GM21786 (cell line): ENCODE results near the gene FGF8.
A peak's percentile ranks its signal among the peaks of the same experiment; 100 is the strongest.
"Not testable (repeated sequence)": the region's sequence is repeated elsewhere in the genome, so short reads cannot be mapped to it uniquely, and the experiment has no call there.

Source experiments
- ATAC-seq: cut with Tn5 transposase; IDR thresholded peaks from one replicate; pipeline ENCODE4 v1.9.1; 2021; ENCODE audit not compliant: unreplicated experiment

FGF8 gene, protein sequence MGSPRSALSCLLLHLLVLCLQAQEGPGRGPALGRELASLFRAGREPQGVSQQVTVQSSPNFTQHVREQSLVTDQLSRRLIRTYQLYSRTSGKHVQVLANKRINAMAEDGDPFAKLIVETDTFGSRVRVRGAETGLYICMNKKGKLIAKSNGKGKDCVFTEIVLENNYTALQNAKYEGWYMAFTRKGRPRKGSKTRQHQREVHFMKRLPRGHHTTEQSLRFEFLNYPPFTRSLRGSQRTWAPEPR

DNA sequence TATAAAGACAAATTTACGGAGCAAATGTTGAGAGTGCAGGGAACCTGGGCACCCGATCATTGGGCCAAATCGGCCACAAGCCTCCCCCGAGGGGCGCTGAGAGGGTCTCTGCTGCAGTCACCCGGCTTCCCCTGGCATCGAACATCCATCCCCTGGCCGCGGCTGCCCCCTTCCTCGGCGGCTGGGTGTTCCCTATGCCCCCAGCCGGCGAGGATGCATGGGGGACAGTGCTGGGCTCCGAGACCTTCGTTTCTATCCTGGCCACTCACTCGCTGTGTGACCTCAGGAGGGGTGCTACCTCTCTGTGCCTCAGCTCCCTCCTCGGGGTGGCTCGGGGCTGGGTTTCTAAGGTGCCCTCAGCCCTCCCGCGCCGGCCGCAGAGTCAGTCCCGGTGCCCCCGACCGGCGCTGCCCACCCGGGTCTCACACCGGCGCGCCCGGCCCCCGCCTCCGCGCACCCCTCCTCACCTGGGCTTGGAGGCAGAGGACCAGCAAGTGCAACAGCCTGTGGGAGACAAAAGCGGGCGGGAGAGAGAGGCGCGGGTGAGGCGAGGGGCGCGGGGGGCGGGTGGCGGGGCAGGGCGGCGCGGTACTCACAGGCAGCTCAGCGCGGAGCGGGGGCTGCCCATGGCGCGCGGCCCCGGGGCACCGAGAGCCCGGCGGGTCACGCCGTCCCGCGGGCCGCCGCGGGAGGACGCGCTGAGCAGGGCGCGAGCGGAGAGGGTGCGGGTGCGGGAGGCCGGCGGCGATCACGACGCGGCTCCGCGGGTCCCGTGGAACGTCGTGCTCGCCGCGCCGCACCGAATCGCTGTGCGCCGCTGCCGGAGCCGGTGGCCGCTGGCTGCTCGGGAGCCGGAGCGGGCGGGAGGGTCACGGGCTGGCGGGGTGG, at the start of gene FGF8:
Gene FGF8 (minus strand): TSS at position 842 of the 888 bp plus-strand sequence. CDS start 214 bp downstream, at position 628.
- ATAC-seq, result no peak

- no peak for ATAC-seq
Observed at GRCh38 chr10:101824736-101825135, 48.8 kb upstream of the FGF8 start.

DNA sequence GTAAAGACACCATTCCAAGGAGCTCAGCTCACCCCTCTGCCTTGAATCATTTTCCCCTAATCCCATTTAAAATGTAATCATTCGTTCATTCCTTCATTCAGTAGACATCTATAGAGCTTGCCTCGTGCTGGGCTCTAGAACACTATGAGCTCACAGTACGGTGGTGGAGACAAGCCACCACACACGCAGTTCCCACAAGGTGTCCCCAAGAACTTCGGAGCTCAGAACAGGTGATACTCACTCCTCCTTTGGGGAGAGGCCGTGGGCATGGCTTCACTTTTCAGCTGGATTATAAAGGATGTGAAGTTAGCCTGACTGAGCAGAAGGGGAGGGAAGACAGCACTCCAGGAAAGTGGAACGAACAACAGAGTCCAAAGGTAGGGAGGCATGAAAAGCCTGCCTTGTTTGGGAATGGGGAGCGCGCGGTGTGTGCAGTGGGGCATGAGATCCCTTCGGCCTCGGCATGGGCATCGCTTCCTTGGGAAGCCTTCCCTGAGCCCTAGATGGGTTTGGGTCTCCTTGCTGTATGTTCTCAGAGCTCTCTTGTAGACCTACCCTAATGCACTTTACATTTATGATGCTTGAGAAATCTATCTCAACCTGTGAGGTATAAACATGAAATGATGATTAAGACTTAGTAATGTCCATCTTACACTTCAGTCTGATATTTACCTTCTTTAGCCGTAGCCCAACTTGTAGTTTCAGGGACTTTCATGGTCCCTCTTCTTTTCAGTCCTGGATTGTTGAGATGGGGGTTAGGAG, 43.1 kb upstream of the FGF8 start:
- ATAC-seq, result peak; percentile 19

GRCh38 chr10:101818119-101818871, 42.4 kb upstream of the FGF8 start, which contains the start of gene OGA:
OGA (minus strand) TSS chr10:101818444; CDS start chr10:101818022, 422 bp downstream.
- ATAC-seq, result peak; percentile 87

GRCh38 chr10:101817337-101818118, 41.6 kb upstream of the FGF8 start:
- ATAC-seq, result no peak

- no peak for ATAC-seq
Observed at GRCh38 chr10:101816913-101817336, 41.0 kb upstream of the FGF8 start.

DNA sequence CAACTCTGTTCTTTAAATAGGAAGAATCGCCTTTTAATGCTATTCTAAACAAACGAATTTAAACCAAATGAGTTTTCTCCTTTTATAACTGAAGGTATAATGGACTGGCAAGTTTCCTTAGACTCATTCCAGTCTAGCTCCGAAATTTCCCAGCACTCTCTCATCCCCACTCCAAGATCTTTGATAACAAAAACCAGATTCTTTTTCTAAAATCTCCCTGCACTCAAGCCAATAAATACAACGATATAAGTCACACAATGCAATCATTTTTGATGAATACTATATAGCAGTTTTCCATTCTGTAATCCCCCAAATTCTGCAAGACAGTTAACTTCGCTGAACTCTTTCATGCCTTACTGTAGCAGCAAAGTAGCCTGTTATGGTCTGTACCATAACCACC, 40.5 kb upstream of the FGF8 start:
- ATAC-seq, result no peak

GRCh38 chr10:101814466-101815071, 38.7 kb upstream of the FGF8 start:
- ATAC-seq, result peak; percentile 31

GRCh38 chr10:101812606-101813005, 36.7 kb upstream of the FGF8 start:
- no peak for ATAC-seq

DNA sequence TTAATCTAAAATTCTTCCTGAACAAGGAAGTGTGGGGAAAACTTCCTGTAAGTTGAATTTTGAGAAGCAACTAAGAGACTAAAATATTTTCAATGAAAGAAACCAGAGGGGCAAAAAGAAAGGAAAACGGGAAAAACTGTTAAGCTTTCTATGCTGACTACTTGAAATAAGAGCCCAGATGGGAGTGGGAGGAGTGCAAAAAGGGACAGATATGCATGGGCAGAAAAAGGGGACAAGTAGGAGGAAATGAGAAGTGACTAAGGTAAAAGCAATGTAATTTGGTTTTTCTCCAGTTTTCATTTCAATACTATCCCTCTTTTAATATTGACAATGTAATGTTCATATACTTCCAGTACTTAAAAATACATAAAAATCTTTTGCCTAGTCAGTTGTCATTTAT, 31.2 kb upstream of the FGF8 start:
- no peak for ATAC-seq

- ATAC-seq, result no peak
Observed at GRCh38 chr10:101803511-101803910, 27.6 kb upstream of the FGF8 start.

DNA sequence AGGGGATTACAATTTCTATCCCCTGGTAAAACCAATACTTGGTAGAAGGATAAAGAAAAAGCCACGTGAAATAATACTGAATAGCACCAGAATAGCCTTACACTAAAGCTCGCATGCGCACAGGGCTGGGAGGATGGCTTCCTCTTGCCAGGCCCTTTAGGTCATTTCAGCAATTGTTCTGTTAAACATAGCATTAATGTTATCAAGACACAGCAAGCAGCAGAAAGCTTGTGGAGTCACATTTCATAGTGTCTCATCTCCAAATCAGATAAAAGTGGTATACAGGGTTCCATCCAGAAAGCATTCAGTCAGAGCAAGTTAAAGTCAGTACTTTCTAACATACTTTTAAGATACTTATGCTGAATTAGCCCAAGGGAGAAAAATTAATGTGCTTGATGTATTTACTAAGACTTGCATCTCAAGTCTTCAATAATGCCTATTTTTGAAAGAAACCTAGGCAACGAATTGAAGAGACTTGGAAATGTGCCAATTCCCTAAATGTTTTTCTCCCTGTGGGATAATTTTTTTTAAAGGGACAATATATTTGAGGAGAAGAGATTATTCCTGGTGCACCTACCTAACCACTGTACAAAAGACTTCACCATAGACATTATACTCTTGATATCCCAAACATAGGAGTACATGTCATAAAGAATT, 21.6 kb upstream of the FGF8 start:
- no peak for ATAC-seq

DNA sequence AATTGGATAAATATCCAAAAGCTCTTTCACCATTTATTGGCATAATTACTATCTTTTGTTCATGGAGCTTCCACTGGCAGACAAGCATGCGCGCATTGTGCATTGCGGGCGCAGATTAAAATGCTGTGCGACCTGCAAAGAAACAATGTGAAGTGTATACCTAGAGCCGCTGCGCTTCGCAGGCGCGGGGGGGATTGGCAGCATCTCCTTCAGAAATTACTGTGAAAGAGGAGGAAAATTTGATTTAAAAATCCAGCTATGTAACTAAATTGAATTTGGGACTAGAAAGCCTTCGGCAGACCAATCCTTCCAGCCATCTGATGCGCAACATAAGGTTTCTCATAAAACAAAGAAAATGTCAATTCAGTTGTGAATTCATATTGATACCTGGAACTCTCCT, 17.6 kb upstream of the FGF8 start:
- ATAC-seq, result no peak

- no peak for ATAC-seq
Observed at GRCh38 chr10:101789686-101790085, 13.8 kb upstream of the FGF8 start.

DNA sequence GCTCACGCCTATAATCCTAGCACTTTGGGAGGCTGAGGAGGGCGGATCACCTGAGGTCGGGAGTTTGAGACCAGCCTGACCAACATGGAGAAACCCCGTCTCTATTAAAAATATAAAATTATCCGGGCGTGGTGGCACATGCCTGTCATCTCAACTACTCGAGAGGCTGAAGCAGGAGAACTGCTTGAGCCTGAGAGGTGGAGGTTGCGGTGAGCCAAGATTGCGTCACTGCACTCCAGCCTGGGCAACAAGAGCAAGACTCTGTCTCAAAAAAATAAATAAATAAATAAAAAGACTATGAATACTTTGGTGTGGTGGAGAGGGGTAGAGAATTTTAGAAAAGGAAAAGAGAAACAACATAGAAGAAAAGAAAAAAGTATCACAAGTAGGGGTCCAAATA, 13.3 kb upstream of the FGF8 start:
- not testable (repeated sequence) for ATAC-seq

DNA sequence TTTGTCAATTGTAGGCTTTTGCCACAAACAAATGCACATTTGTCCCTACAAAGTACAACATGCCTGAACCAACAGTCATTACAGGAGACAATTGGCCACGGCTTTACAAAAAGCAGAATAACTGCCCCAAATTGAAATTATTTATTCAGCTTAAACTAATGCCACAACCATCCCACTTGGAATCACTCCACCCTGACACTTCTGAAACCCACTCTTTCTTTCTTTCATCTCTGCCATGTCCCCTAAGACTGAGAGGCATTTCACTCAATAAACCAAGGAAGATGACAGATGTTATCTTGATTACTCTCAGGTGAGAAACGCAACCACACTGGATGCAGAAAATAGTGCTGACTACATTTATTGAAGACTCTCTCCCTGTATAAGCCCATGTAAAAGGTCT, 9.9 kb upstream of the FGF8 start:
- no peak for ATAC-seq

DNA sequence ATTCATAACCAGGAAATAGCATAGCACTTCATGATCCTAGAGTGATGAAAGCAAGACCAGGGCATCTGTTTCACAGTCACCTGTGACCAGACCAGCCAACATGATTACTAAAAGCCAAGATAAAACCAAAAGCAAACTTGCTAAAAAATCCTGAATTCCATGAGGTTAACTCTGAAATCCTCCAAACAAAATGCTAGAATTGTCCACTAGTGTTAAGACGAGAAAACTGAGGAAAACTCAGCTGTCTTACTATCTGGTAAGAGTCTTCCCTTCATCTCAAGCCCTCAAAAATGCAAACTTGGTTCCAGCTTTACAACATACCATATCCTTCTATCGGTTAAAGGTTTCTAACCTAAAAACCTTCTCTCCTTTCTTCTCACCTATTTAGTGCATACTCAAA, 8.6 kb upstream of the FGF8 start:
- no peak for ATAC-seq

GRCh38 chr10:101783736-101784118, 7.8 kb upstream of the FGF8 start:
- ATAC-seq, result no peak
